GM12873 (cell line): Measurements from ENCODE around the gene AP4B1.

Experiments
- CTCF ChIP-seq: IDR thresholded peaks from 2 replicates; pipeline ENCODE4 v1.5.1; 2012; ENCODE audit warnings: low read depth, mild to moderate bottlenecking, moderate library complexity, low read length, control low read depth; ENCODE audit not compliant: insufficient read depth; ENCODE audit errors: missing control alignments

Gene AP4B1

GRCh38 chr1:113913887-113914664 is 9.5 kb upstream of the AP4B1 start:
- TF ChIP-seq CTCF: no peak

GRCh38 chr1:113913312-113913668 is 8.7 kb upstream of the AP4B1 start:
- TF ChIP-seq CTCF: no peak

GRCh38 chr1:113912594-113913311 is 8.2 kb upstream of the AP4B1 start:
- no peak for TF ChIP-seq CTCF

GRCh38 chr1:113905435-113905861 is 849 bp upstream of the AP4B1 start:
- TF ChIP-seq CTCF: no peak

- TF ChIP-seq CTCF: no peak
Measured at GRCh38 chr1:113904293-113904673, 316 bp downstream of the AP4B1 start.

- no peak for TF ChIP-seq CTCF
Measured at GRCh38 chr1:113903501-113904292, 902 bp downstream of the AP4B1 start.

- no peak for TF ChIP-seq CTCF
Measured at GRCh38 chr1:113901191-113901590, 3.4 kb downstream of the AP4B1 start.
